ENCODE data around the gene SPRR5. TPM values are rescaled to one million over a fixed set of nuclear protein-coding genes. Genes with fewer than 3 reads are reported as not detected.

Gene SPRR5
- total and polyA plus RNA-seq, 2 donors (not counting 1 experiment from before 2014, with no cell fraction given): not detected

GRCh38 chr1:152959801-152960451, 12.9 kb downstream of the SPRR5 start:
- DNase-seq (ENCODE audit: low read depth in 2 of 2): no peak

GRCh38 chr1:152960452-152961044, 13.5 kb downstream of the SPRR5 start:
- no peaks in the 10 kb centered on the region for H3K27me3 ChIP-seq (ENCODE audit: control insufficient read depth, insufficient read depth, low read length)
- H4K20me1 ChIP-seq (ENCODE audit: control insufficient read depth, extremely low read depth, insufficient read depth, low read length): no peaks in the 10 kb centered on the region
- H3K27ac ChIP-seq (ENCODE audit: insufficient read depth, low read length): no peak overlapping the region
- H3K4me3 ChIP-seq (replicated peaks in 1 of 4; ENCODE audit: control extremely low read depth in 1 of 4, insufficient read depth in 1 of 4, low read depth in 3 of 4, low read length in 4 of 4): no peak overlapping the region
- no peak overlapping the region for H3K4me2 ChIP-seq (ENCODE audit: extremely low read depth, insufficient read depth, low read length)
- no peaks in the 10 kb centered on the region for H3K4me1 ChIP-seq (ENCODE audit: control insufficient read depth, extremely low read depth, insufficient read depth, low read length)
- DNase-seq (ENCODE audit: low read depth in 2 of 2): no peak
- TF ChIP-seq EZH2 (IDR thresholded peaks at IDR 0.05; ENCODE audit: low read length, missing control alignments) (no peak), CTCF (conservative IDR thresholded peaks at IDR 0.05 in 1 of 2, IDR thresholded peaks at IDR 0.05 in 1 of 2; ENCODE audit: low read depth in 1 of 2, low read length in 2 of 2) (no peak)
- H3K9ac ChIP-seq (ENCODE audit: insufficient read depth, low read length): no peak overlapping the region
- H3K9me3 ChIP-seq (ENCODE audit: control insufficient read depth, insufficient read depth, low read depth, low read length): no peaks in the 10 kb centered on the region
- H3K36me3 ChIP-seq (ENCODE audit: control insufficient read depth, insufficient read depth, low read length): no peaks in the 10 kb centered on the region
- no peak overlapping the region for H2AFZ ChIP-seq (ENCODE audit: low read length)
- H3K79me2 ChIP-seq (ENCODE audit: control insufficient read depth, insufficient read depth, low read length): no peaks in the 10 kb centered on the region

More at GRCh38 chr1:152959801-152960451, 12.9 kb downstream of the SPRR5 start:
- no peaks in the 10 kb centered on the region for H3K27me3 ChIP-seq (ENCODE audit: control insufficient read depth, insufficient read depth, low read length)
- H2AFZ ChIP-seq (ENCODE audit: low read length): no peak overlapping the region
- no peak for TF ChIP-seq EZH2 (IDR thresholded peaks at IDR 0.05; ENCODE audit: low read length, missing control alignments)
- no peak for TF ChIP-seq CTCF (conservative IDR thresholded peaks at IDR 0.05 in 1 of 2, IDR thresholded peaks at IDR 0.05 in 1 of 2; ENCODE audit: low read depth in 1 of 2, low read length in 2 of 2)
- H3K27ac ChIP-seq (ENCODE audit: insufficient read depth, low read length): no peak overlapping the region
- no peaks in the 10 kb centered on the region for H3K36me3 ChIP-seq (ENCODE audit: control insufficient read depth, insufficient read depth, low read length)
- no peaks in the 10 kb centered on the region for H3K79me2 ChIP-seq (ENCODE audit: control insufficient read depth, insufficient read depth, low read length)
- no peak overlapping the region for H3K9ac ChIP-seq (ENCODE audit: insufficient read depth, low read length)
- no peaks in the 10 kb centered on the region for H4K20me1 ChIP-seq (ENCODE audit: control insufficient read depth, extremely low read depth, insufficient read depth, low read length)
- no peaks in the 10 kb centered on the region for H3K9me3 ChIP-seq (ENCODE audit: control insufficient read depth, insufficient read depth, low read depth, low read length)
- H3K4me1 ChIP-seq (ENCODE audit: control insufficient read depth, extremely low read depth, insufficient read depth, low read length): no peaks in the 10 kb centered on the region
- no peak overlapping the region for H3K4me2 ChIP-seq (ENCODE audit: extremely low read depth, insufficient read depth, low read length)
- H3K4me3 ChIP-seq (replicated peaks in 1 of 4; ENCODE audit: control extremely low read depth in 1 of 4, insufficient read depth in 1 of 4, low read depth in 3 of 4, low read length in 4 of 4): no peak overlapping the region

GRCh38 chr1:152961226-152961891, 14.4 kb downstream of the SPRR5 start:
- no peaks in the 10 kb centered on the region for H3K79me2 ChIP-seq (ENCODE audit: control insufficient read depth, insufficient read depth, low read length)
- no peak for TF ChIP-seq CTCF (conservative IDR thresholded peaks at IDR 0.05 in 1 of 2, IDR thresholded peaks at IDR 0.05 in 1 of 2; ENCODE audit: low read depth in 1 of 2, low read length in 2 of 2)
- no peak for DNase-seq (ENCODE audit: low read depth in 2 of 2)
- no peak overlapping the region for H3K4me3 ChIP-seq (replicated peaks in 1 of 4; ENCODE audit: control extremely low read depth in 1 of 4, insufficient read depth in 1 of 4, low read depth in 3 of 4, low read length in 4 of 4)
- H3K27ac ChIP-seq (ENCODE audit: insufficient read depth, low read length): no peak overlapping the region
- no peaks in the 10 kb centered on the region for H3K36me3 ChIP-seq (ENCODE audit: control insufficient read depth, insufficient read depth, low read length)
- no peak overlapping the region for H2AFZ ChIP-seq (ENCODE audit: low read length)
- no peaks in the 10 kb centered on the region for H4K20me1 ChIP-seq (ENCODE audit: control insufficient read depth, extremely low read depth, insufficient read depth, low read length)
- no peaks in the 10 kb centered on the region for H3K9me3 ChIP-seq (ENCODE audit: control insufficient read depth, insufficient read depth, low read depth, low read length)
- no peak overlapping the region for H3K9ac ChIP-seq (ENCODE audit: insufficient read depth, low read length)
- H3K27me3 ChIP-seq (ENCODE audit: control insufficient read depth, insufficient read depth, low read length): no peaks in the 10 kb centered on the region
- H3K4me2 ChIP-seq (ENCODE audit: extremely low read depth, insufficient read depth, low read length): no peak overlapping the region
- H3K4me1 ChIP-seq (ENCODE audit: control insufficient read depth, extremely low read depth, insufficient read depth, low read length): no peaks in the 10 kb centered on the region

Measured in fibroblast of lung (primary cell).